GM08714 (cell line): ENCODE measurements around the gene VCY1B.
"Not testable (repeated sequence)": the region's sequence is repeated elsewhere in the genome, so short reads cannot be mapped to it uniquely, and the experiment has no call there.

Source experiments
- H3K4me3 ChIP-seq: fragments of 200-500 bp; sonication (Bioruptor generic); 2 replicates; pipeline ENCODE4 v1.5.1; 2014; ENCODE audit warnings: mild to moderate bottlenecking, low read length, inconsistent platforms
- ZNF274 ChIP-seq: IDR thresholded peaks from 2 replicates; pipeline ENCODE4 v1.6.1; 2012; ENCODE audit warnings: mild to moderate bottlenecking, low read depth, low read length

VCY1B gene

GRCh38 chrY:14055927-14056326 lies at the start of gene VCY1B:
Gene VCY1B (plus strand): TSS chrY:14056227. CDS start chrY:14056290, 63 bp downstream.
- H3K4me3 ChIP-seq = not testable (repeated sequence)

- H3K4me3 ChIP-seq = not testable (repeated sequence)
These were observed 44.1 kb upstream of the VCY1B start for GRCh38 chrY:14011916-14012315.

GRCh38 chrY:14030395-14030794 lies 25.6 kb upstream of the VCY1B start:
- not testable (repeated sequence) for H3K4me3 ChIP-seq

GRCh38 chrY:14085877-14086276 lies 29.9 kb downstream of the VCY1B start:
- H3K4me3 ChIP-seq = no peak overlapping the region
- no peak for TF ChIP-seq ZNF274
